Hepatocyte (in vitro differentiated cells): ENCODE results near the gene DPYD. TPM values are rescaled to one million over a fixed set of nuclear protein-coding genes. Genes with fewer than 3 reads are reported as not detected.

Experiments used
- DNase-seq: peaks from one replicate; pipeline ENCODE4 v3.0.0-alpha.2; 2016; ENCODE audit warnings: low spot score
- H2AFZ ChIP-seq: fragments of 200-600 bp; sonication (generic); 2 replicates; pipeline ENCODE4 v1.6.0; 2016; ENCODE audit warnings: antibody characterized with exemption, mild to moderate bottlenecking
- H3K27ac ChIP-seq: fragments of 200-600 bp; sonication (generic); 2 replicates; pipeline ENCODE4 v1.5.1; 2016; ENCODE audit warnings: mild to moderate bottlenecking
- H3K27me3 ChIP-seq: fragments of 200-600 bp; sonication (generic); 2 replicates; pipeline ENCODE4 v1.6.1; 2016
- H3K36me3 ChIP-seq: fragments of 200-600 bp; sonication (generic); replicated peaks from 2 replicates; pipeline ENCODE4 v1.5.1; 2016; ENCODE audit warnings: low read depth; ENCODE audit not compliant: insufficient read depth
- H3K4me1 ChIP-seq: fragments of 200-600 bp; sonication (generic); 2 replicates; pipeline ENCODE4 v1.5.1; 2016; ENCODE audit warnings: mild to moderate bottlenecking, moderate library complexity; ENCODE audit not compliant: insufficient read depth
- H3K4me2 ChIP-seq: fragments of 200-600 bp; sonication (generic); 2 replicates; pipeline ENCODE4 v1.6.0; 2016
- H3K4me3 ChIP-seq: fragments of 200-600 bp; sonication (generic); 2 replicates; pipeline ENCODE4 v1.5.1; 2016; ENCODE audit warnings: mild to moderate bottlenecking
- H3K79me2 ChIP-seq: fragments of 200-600 bp; sonication (generic); 2 replicates; pipeline ENCODE4 v1.6.0; 2017; ENCODE audit warnings: mild to moderate bottlenecking
- H3K9me2 ChIP-seq: fragments of 200-600 bp; sonication (generic); replicated peaks from 2 replicates; pipeline ENCODE4 v1.6.0; 2017; ENCODE audit warnings: mild to moderate bottlenecking; ENCODE audit not compliant: insufficient read depth
- H3K9me3 ChIP-seq: fragments of 200-600 bp; sonication (generic); 2 replicates; pipeline ENCODE4 v1.5.1; 2016; ENCODE audit warnings: low read depth, mild to moderate bottlenecking
- H4K20me1 ChIP-seq: fragments of 200-600 bp; sonication (generic); 2 replicates; pipeline ENCODE4 v1.6.0; 2016; ENCODE audit warnings: mild to moderate bottlenecking; ENCODE audit not compliant: insufficient read depth, poor library complexity, severe bottlenecking
- CTCF ChIP-seq: fragments of 200-600 bp; sonication (generic); IDR thresholded peaks from 2 replicates; pipeline ENCODE4 v1.5.1; 2016; ENCODE audit warnings: antibody characterized with exemption, mild to moderate bottlenecking; ENCODE audit not compliant: poor library complexity
- EZH2 ChIP-seq: fragments of 200-600 bp; sonication (generic); IDR thresholded peaks from 2 replicates; pipeline ENCODE4 v1.6.1; 2016; ENCODE audit warnings: antibody characterized with exemption, mild to moderate bottlenecking, borderline replicate concordance
- EZH2phosphoT487 ChIP-seq: fragments of 200-600 bp; sonication (generic); IDR thresholded peaks from one replicate; pipeline ENCODE4 v1.6.1; 2018; ENCODE audit warnings: antibody characterized with exemption, mild to moderate bottlenecking, low read depth, moderate library complexity; ENCODE audit not compliant: unreplicated experiment, severe bottlenecking
- WGBS: methylation state at CpG from one replicate; pipeline ENCODE4 v1.1.6; 2016; ENCODE audit warnings: low lambda C conversion rate; ENCODE audit errors: missing lambda C conversion rate; 5-methylcytosine and 5-hydroxymethylcytosine counted together
- polyA plus RNA-seq: library from polyadenylated mRNA; unstranded; fragments of >200 nt; fragmentation: Nextera tagmentation; extraction: Ambion mirVana; gene quantifications from 2 replicates; pipeline ENCODE4 v1.2.1, GENCODE V29; 2016
- total RNA-seq: library from RNA; depleted of rRNA; stranded (reverse); fragments of >200 nt; gene quantifications from 2 replicates; pipeline ENCODE4 v1.2.3, GENCODE V29; 2014

The DPYD gene
- total and polyA plus RNA-seq, 2 experiments from 2014 or later: 7.5 to 21.8 TPM

DNA sequence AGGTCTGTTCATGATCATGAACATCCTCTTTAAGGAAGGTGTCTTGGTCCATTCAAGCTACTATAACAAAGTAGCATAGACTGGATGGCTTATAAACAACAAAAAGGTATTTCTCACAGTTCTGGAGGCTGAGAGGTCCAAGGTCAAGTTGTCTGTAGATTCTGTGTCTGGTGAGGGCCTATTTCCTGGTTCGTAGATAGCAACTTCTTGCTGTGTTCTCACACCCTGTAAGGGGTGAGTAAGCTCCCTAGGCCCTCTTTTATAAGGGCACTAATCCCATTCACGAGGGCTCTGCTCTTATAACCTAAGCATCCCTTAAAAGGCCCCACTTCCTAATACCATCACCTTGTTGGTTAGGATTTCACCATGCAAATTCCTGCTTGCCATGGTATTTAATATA, 851.5 kb downstream of the DPYD start:
- Histone ChIP-seq H3K79me2 (no peaks in the 10 kb centered on the region), H3K9me3 (no peaks in the 10 kb centered on the region), H3K4me3 (no peak overlapping the region), H3K4me2 (no peak overlapping the region), H4K20me1 (no peaks in the 10 kb centered on the region), H3K36me3 (no peaks in the 10 kb centered on the region), H3K4me1 (no peaks in the 10 kb centered on the region), H2AFZ (no peak overlapping the region), H3K27ac (no peak overlapping the region), H3K9me2 (no peaks in the 10 kb centered on the region), H3K27me3 (no peaks in the 10 kb centered on the region)
- WGBS: 65% methylated on average over 2 of the region's 2 CpGs
- TF ChIP-seq EZH2phosphoT487 (no peak), CTCF (no peak), EZH2 (no peak)
- no peak for DNase-seq

- no peaks in the 10 kb centered on the region for H3K9me3 ChIP-seq
- no peak overlapping the region for H3K27ac ChIP-seq
- H2AFZ ChIP-seq: no peak overlapping the region
- H4K20me1 ChIP-seq: no peaks in the 10 kb centered on the region
- no peaks in the 10 kb centered on the region for H3K36me3 ChIP-seq
- no peaks in the 10 kb centered on the region for H3K4me1 ChIP-seq
- H3K4me3 ChIP-seq: no peak overlapping the region
- H3K27me3 ChIP-seq: no peaks in the 10 kb centered on the region
- no peak for DNase-seq
- H3K9me2 ChIP-seq: no peaks in the 10 kb centered on the region
- H3K79me2 ChIP-seq: no peaks in the 10 kb centered on the region
- no peak for TF ChIP-seq EZH2
- TF ChIP-seq EZH2phosphoT487: no peak
- TF ChIP-seq CTCF: no peak
- no peak overlapping the region for H3K4me2 ChIP-seq
Measured at GRCh38 chr1:97066860-97067259, 854.0 kb downstream of the DPYD start.

DNA sequence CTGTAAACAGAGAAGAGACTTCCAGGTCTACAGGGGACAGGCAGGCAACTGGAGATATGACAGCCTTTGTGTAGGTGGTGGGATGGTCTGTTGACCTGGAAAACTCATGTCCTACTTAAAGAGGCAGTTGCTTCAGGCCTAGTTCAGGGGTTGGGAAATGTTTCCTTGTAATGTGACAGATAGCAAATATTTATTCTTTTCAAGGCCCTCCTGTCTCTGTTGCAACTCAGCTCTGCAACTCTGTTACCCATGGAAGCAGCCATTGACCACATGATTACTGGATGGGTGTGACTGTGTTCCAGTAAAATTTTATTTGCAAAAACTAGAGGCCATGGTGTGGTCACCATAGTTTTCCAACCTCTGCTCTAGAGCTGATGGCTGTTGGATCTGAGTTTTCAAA, 857.3 kb downstream of the DPYD start:
- Histone ChIP-seq H3K4me1 (no peaks in the 10 kb centered on the region), H3K9me2 (no peaks in the 10 kb centered on the region), H3K4me3 (no peak overlapping the region), H3K9me3 (no peaks in the 10 kb centered on the region), H3K27ac (peak overlapping the region; percentile 31), H2AFZ (no peak overlapping the region), H3K79me2 (no peaks in the 10 kb centered on the region), H3K4me2 (no peak overlapping the region), H3K27me3 (no peaks in the 10 kb centered on the region), H3K36me3 (no peaks in the 10 kb centered on the region), H4K20me1 (no peaks in the 10 kb centered on the region)
- peak; percentile 33 for DNase-seq
- TF ChIP-seq EZH2 (no peak), EZH2phosphoT487 (no peak), CTCF (no peak)

- 72% methylated on average over 2 of the region's 2 CpGs for WGBS
- Histone ChIP-seq H3K27me3 (no peaks in the 10 kb centered on the region), H3K9me2 (no peaks in the 10 kb centered on the region), H3K4me2 (no peak overlapping the region), H3K4me3 (no peak overlapping the region), H3K9me3 (no peaks in the 10 kb centered on the region), H3K27ac (no peak overlapping the region), H3K79me2 (no peaks in the 10 kb centered on the region), H3K4me1 (no peaks in the 10 kb centered on the region), H3K36me3 (no peaks in the 10 kb centered on the region), H4K20me1 (no peaks in the 10 kb centered on the region), H2AFZ (no peak overlapping the region)
- no peak for DNase-seq
- TF ChIP-seq EZH2phosphoT487 (no peak), CTCF (no peak), EZH2 (no peak)
Measured at GRCh38 chr1:97061604-97062003, 859.2 kb downstream of the DPYD start.
